Type B pancreatic cell (in vitro differentiated cells): ENCODE data around the gene HERC3. TPM values are rescaled to one million over a fixed set of nuclear protein-coding genes. Genes with fewer than 3 reads are reported as not detected.

Source experiments
- DNase-seq: peaks from one replicate; pipeline ENCODE4 v3.0.0; 2021; ENCODE audit warnings: mixed read lengths; ENCODE audit not compliant: unreplicated experiment; ENCODE audit errors: extremely low spot score
- H3K27ac Mint-ChIP-seq: 2 replicates; pipeline ENCODE4 v1.8.0; 2021; ENCODE audit warnings: mild to moderate bottlenecking, mixed read lengths
- H3K27me3 Mint-ChIP-seq: 2 replicates; pipeline ENCODE4 v1.8.0; 2021; ENCODE audit warnings: mixed read lengths
- H3K36me3 Mint-ChIP-seq: 2 replicates; pipeline ENCODE4 v1.8.0; 2021; ENCODE audit warnings: mixed read lengths
- H3K4me1 Mint-ChIP-seq: one replicate; pipeline ENCODE4 v1.8.0; 2021; ENCODE audit warnings: mixed read lengths; ENCODE audit not compliant: unreplicated experiment
- H3K4me3 Mint-ChIP-seq: 2 replicates; pipeline ENCODE4 v1.8.0; 2021; ENCODE audit warnings: mild to moderate bottlenecking, mixed read lengths
- H3K9me3 Mint-ChIP-seq: 2 replicates; pipeline ENCODE4 v1.8.0; 2021; ENCODE audit warnings: mixed read lengths
- total RNA-seq: library from RNA; stranded (reverse); gene quantifications from 2 replicates; pipeline ENCODE4 v1.2.1, GENCODE V29; 2021; ENCODE audit warnings: low replicate concordance
- TF ChIP-seq, protein P1 (sequence below): fragments of 200-600 bp; sonication (generic); conservative IDR thresholded peaks from 2 replicates; pipeline ENCODE4 v1.5.0; 2021; ENCODE audit warnings: antibody characterized with exemption, mild to moderate bottlenecking

The HERC3 gene
- total RNA-seq, 1 donor from 2014 or later = 14.1 TPM

DNA sequence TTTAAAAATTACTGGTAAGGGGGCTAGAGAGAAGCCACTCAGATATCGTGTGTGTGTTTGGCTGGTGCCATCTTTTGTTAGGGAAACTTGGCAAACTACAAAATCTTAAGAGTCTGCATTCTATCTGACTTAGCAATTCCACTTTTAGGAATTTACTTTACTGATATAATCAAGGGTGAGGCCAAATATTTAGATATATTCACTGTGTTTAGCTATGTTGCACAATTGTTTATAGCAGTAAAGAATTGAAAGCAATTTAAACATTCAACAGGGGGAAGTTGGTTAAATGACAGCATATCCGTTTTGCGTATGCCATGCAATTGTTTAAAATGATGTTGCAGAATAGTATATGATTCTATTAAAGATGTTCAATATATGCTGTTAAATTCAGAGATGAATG lies 6.4 kb upstream of the HERC3 start:
- no peak for DNase-seq
- TF ChIP-seq, protein P1, sequence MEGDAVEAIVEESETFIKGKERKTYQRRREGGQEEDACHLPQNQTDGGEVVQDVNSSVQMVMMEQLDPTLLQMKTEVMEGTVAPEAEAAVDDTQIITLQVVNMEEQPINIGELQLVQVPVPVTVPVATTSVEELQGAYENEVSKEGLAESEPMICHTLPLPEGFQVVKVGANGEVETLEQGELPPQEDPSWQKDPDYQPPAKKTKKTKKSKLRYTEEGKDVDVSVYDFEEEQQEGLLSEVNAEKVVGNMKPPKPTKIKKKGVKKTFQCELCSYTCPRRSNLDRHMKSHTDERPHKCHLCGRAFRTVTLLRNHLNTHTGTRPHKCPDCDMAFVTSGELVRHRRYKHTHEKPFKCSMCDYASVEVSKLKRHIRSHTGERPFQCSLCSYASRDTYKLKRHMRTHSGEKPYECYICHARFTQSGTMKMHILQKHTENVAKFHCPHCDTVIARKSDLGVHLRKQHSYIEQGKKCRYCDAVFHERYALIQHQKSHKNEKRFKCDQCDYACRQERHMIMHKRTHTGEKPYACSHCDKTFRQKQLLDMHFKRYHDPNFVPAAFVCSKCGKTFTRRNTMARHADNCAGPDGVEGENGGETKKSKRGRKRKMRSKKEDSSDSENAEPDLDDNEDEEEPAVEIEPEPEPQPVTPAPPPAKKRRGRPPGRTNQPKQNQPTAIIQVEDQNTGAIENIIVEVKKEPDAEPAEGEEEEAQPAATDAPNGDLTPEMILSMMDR = no peak
- Mint-ChIP-seq H3K27ac (no peak overlapping the region), H3K36me3 (no peaks in the 10 kb centered on the region), H3K4me1 (no peaks in the 10 kb centered on the region), H3K4me3 (no peak overlapping the region), H3K9me3 (peaks cover 4% of the 10 kb centered on the region), H3K27me3 (peaks cover 23% of the 10 kb centered on the region)

DNA sequence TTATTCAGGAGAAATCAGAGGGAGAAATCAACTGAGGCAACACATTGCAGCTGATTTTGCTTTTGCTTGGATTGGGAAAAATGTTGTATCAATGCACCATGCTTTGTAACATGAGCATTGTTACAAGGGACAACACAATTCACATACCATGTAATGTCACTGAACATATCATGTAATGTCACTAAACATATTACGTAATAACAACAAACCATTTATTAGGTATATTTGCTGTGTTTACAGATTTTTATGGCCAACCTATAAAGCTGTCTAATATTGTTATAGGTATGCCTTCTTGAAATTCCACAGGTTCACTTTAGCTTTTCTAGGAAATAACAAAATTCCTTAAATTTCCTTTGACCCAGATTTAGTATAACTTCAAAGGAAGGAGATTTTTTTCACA lies 5.0 kb upstream of the HERC3 start:
- H3K27ac Mint-ChIP-seq = no peak overlapping the region
- DNase-seq = no peak
- H3K27me3 Mint-ChIP-seq = peaks cover 35% of the 10 kb centered on the region
- TF ChIP-seq, protein P1 = no peak
- no peaks in the 10 kb centered on the region for H3K36me3 Mint-ChIP-seq
- no peaks in the 10 kb centered on the region for H3K4me1 Mint-ChIP-seq
- no peak overlapping the region for H3K4me3 Mint-ChIP-seq
- H3K9me3 Mint-ChIP-seq = peaks cover 4% of the 10 kb centered on the region

DNA sequence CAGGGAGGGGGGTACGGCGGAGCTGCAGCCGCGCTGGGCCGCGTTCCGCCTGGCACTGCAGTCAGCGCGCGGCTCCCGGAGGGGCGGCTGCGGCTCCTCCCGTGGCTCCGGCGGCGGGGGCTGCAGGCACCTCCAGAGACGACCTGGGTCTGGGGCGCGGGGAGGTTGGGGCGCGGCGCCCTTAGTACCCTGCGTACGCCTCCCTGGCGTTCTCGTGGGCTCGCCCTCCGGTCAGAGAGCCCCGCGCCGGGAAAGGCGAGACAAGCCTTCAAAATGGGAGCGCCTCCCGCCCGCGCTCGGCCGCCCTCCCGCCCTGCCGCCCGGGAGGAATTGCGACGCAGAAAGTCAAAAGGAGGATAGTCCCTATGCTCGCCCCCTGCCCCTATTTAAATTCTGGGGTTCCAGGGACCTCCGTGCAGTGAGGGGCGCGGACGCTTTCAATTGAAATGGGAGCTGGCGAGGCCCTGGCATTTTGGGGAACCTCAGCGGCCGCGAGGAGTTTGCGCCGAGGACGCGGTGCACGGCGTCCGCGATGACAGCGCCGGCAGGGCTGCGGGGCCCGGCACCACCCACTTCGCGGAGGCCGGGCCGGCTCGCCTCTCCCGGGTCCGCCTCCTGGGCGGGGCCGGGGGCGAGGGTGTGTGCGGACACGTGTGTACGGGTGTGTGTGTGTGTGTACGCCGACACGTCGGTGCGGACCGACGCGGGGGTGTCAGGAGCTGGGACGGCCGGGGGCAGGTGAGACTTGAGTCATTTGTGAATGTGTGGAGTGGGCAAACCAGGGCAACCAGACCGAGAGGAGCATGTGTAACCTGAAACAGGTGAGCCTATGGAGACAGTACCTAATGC lies 544 bp downstream of the HERC3 start:
- TF ChIP-seq, protein P1 = no peak
- Mint-ChIP-seq H3K9me3 (no peaks in the 10 kb centered on the region), H3K27me3 (peaks cover 36% of the 10 kb centered on the region), H3K36me3 (peaks cover 9% of the 10 kb centered on the region), H3K4me3 (peak overlapping the region; percentile 98), H3K27ac (peak overlapping the region; percentile 90), H3K4me1 (peaks cover 5% of the 10 kb centered on the region)
- peak; percentile 75 for DNase-seq

DNA sequence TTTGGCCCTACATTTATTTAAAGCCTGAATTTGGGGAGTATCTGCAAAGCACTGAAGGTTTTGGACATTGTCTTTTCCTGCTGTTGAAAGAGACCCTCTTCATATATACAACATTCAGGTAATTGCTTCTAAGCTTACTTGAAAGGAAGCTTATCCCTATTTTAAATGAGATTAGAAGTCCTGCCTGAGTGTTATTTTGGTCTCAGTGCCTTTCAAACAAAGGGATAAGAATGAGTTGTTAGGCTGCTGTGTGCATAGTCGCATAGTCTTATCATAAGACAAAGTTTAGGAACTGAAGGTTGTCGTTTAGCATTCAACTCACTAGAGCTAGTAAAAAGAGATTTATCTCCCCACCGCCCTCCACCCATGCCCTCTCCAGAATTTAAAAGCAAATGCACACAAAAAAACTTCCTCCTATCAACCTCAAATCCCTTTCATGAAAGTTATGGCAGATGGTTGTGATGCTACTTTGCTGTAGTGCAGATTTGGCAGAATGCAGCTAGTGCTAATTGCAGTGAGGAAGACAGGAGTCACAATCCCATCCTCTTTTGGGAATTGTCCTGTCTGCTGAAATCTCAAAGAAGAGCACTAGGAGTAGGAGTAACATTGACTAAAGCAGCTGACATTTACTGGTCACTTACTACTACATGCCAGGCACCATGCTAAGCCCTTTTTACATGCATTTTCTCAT lies 5.8 kb downstream of the HERC3 start:
- Mint-ChIP-seq H3K9me3 (no peaks in the 10 kb centered on the region), H3K4me1 (peaks cover 14% of the 10 kb centered on the region), H3K27me3 (peaks cover 7% of the 10 kb centered on the region), H3K27ac (no peak overlapping the region), H3K36me3 (peaks cover 9% of the 10 kb centered on the region), H3K4me3 (peak overlapping the region; percentile 25)
- TF ChIP-seq, protein P1 = no peak
- no peak for DNase-seq

DNA sequence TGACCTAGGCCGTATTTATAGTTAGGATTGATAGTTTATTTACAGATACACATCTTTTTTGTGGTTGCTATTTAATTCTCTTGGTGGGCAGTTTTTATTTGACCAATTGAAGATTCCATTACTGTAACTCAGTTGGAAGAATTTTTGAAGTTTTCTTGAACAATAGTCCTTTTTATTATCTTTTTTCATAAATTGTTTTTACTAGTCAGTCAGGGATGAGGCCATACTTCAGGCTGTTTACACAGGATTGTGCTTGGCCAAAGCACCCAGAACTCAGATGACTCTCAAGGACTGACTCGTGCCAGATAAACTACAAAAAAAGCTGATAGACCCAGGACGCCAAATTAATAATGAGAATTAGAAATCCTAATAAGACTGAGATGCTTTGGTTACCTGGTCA lies 7.0 kb downstream of the HERC3 start:
- Mint-ChIP-seq H3K4me3 (no peak overlapping the region), H3K27me3 (no peaks in the 10 kb centered on the region), H3K27ac (no peak overlapping the region), H3K36me3 (peaks cover 10% of the 10 kb centered on the region), H3K4me1 (peaks cover 9% of the 10 kb centered on the region), H3K9me3 (no peaks in the 10 kb centered on the region)
- no peak for DNase-seq
- TF ChIP-seq, protein P1 = no peak
